ENCODE data around the gene SYT5.

The SYT5 gene

DNA sequence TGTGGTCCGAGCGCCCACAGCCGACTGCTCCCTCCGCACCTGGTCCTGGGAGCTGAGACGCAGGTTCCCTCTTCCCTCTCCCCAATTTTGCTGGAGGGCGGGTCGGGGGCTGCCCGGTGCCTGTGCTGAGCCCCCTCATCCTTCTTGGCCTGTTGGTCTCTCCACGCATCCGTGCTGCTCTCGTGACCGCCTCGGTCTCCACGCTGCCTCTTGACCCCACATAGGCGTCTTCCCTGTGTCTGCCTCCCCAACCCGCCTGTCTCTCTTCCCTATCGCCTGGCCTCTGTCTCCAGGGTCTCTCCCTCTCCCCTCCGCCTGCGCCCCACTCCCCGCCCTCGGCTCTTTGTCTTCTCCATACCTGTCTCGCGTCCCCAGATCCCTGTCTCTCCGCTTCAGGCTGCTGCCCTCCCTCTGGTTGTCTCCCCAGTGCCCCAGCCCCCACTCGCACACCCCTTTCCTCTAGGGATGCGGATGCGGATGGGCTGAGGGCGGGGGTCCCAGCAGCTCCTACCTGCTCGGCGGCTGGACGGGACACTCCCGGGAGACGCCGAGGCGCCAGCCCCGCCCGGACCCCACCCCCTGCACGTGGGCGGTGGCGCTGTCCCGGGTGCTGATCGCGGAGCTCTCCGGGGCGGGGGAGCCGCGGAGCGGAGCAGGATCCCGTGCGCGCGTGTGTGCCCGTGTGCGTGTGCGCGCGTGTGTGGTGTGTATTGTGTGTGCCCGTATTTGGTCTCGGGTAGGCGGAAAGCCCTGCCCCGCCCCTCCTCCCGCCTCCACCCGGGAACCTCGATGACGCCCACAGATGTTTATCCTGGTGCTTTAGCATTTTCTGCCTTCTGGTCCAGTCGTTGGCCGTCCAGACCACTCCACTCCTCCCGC, at the start of gene SYT5:
TSS of gene SYT5 (minus strand) at position 684 of the 879 bp plus-strand sequence. CDS start 1,248 bp downstream, outside the sequence.
- Histone ChIP-seq H4K20me1 (ENCODE audit: insufficient read depth, low read length, poor library complexity, severe bottlenecking) (no peaks in the 10 kb centered on the region), H3K27me3 (ENCODE audit: insufficient read depth, low read length, poor library complexity, severe bottlenecking) (no peaks in the 10 kb centered on the region), H3K79me2 (ENCODE audit: insufficient read depth, low read length) (no peaks in the 10 kb centered on the region), H3K4me1 (ENCODE audit: insufficient read depth, low read length, poor library complexity, severe bottlenecking) (peaks cover 7% of the 10 kb centered on the region), H3K4me2 (ENCODE audit: low read depth, low read length, poor library complexity, severe bottlenecking) (peak within 1 kb of the TSS; percentile 41), H3K9me2 (replicated peaks; ENCODE audit: low read depth, low read length) (no peaks in the 10 kb centered on the region), H3F3A (ENCODE audit: low read depth) (no peaks in the 10 kb centered on the region), H2AFZ (ENCODE audit: low read length) (no peak within 1 kb of the TSS), H3K9me3 (ENCODE audit: insufficient read depth, low read depth, low read length) (no peaks in the 10 kb centered on the region), H3K4me3 (ENCODE audit: low read length, poor library complexity, severe bottlenecking) (peak within 1 kb of the TSS; percentile 59), H3K36me3 (ENCODE audit: insufficient read depth, low read length) (no peaks in the 10 kb centered on the region), H3K9ac (ENCODE audit: low read depth, low read length, poor library complexity, severe bottlenecking) (no peak within 1 kb of the TSS)
- no peak for TF ChIP-seq EZH2phosphoT487 (IDR thresholded peaks at IDR 0.05; ENCODE audit: borderline replicate concordance)
- TF ChIP-seq, protein P1, sequence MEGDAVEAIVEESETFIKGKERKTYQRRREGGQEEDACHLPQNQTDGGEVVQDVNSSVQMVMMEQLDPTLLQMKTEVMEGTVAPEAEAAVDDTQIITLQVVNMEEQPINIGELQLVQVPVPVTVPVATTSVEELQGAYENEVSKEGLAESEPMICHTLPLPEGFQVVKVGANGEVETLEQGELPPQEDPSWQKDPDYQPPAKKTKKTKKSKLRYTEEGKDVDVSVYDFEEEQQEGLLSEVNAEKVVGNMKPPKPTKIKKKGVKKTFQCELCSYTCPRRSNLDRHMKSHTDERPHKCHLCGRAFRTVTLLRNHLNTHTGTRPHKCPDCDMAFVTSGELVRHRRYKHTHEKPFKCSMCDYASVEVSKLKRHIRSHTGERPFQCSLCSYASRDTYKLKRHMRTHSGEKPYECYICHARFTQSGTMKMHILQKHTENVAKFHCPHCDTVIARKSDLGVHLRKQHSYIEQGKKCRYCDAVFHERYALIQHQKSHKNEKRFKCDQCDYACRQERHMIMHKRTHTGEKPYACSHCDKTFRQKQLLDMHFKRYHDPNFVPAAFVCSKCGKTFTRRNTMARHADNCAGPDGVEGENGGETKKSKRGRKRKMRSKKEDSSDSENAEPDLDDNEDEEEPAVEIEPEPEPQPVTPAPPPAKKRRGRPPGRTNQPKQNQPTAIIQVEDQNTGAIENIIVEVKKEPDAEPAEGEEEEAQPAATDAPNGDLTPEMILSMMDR (conservative IDR thresholded peaks at IDR 0.05; ENCODE audit: low read length), result no peak

DNA sequence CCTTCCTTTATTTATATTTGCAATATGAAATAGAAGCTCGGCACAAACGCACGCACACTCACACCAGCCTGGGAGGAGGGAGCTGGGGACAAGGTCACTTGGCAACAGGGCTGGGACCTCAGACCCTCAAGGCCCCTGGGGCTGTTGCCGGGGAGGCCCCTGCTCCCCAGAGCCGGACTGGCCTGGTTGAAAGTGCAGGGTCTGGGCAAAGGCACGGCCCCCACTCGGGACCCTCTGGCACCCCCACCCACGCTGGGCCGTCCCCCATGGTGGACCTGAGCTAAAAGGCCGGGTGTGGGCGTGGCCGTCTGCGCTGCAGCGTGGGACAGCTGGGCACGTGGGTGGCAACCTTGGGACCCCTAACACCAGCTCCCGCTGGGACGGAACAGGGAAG, 49.7 kb upstream of the SYT5 start:
- H3K9me2 ChIP-seq (replicated peaks; ENCODE audit: low read depth, low read length), result no peaks in the 10 kb centered on the region
- no peaks in the 10 kb centered on the region for H3K4me1 ChIP-seq (ENCODE audit: insufficient read depth, low read length, poor library complexity, severe bottlenecking)
- no peak for TF ChIP-seq EZH2phosphoT487 (IDR thresholded peaks at IDR 0.05; ENCODE audit: borderline replicate concordance)
- TF ChIP-seq, protein P1 (conservative IDR thresholded peaks at IDR 0.05; ENCODE audit: low read length), result no peak
- no peaks in the 10 kb centered on the region for H3K9me3 ChIP-seq (ENCODE audit: insufficient read depth, low read depth, low read length)
- H3K36me3 ChIP-seq (ENCODE audit: insufficient read depth, low read length), result peaks cover 93% of the 10 kb centered on the region
- H3K4me3 ChIP-seq (ENCODE audit: low read length, poor library complexity, severe bottlenecking), result no peak overlapping the region
- peaks cover 89% of the 10 kb centered on the region for H4K20me1 ChIP-seq (ENCODE audit: insufficient read depth, low read length, poor library complexity, severe bottlenecking)
- peaks cover 27% of the 10 kb centered on the region for H3K79me2 ChIP-seq (ENCODE audit: insufficient read depth, low read length)
- H2AFZ ChIP-seq (ENCODE audit: low read length), result no peak overlapping the region
- H3K27me3 ChIP-seq (ENCODE audit: insufficient read depth, low read length, poor library complexity, severe bottlenecking), result no peaks in the 10 kb centered on the region
- H3K4me2 ChIP-seq (ENCODE audit: low read depth, low read length, poor library complexity, severe bottlenecking), result no peak overlapping the region
- H3K9ac ChIP-seq (ENCODE audit: low read depth, low read length, poor library complexity, severe bottlenecking), result no peak overlapping the region
- no peaks in the 10 kb centered on the region for H3F3A ChIP-seq (ENCODE audit: low read depth)

DNA sequence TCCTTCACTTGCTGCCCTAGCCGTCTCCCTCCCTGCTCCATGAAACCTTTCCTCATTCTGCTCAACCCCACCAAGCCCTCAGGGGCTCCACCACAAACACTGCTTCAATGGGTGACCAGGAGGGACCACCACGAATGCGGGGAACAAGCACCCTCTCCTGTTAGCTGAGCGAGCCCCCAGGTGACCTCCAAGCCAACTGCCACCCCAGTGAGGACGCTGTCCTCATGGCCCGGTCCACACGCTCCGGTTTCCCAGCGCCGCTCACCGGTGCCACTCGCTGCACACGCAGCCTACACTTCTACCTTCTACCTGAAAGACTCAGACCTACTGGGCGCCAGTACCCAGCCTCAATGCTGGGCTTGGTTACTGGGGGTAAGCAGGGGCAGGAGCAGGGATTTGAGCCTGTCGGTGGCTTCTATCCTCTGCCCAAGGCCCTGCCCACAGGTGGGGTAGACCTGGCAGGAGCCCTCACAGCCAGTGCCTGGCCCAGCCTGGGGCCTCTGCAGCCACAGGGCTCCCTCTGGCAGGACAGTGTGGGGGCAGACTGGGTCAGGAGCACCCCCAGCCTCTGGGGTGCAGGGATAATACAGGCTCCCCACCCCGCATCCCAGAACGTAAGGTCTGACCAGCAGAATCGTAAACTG, 49.2 kb upstream of the SYT5 start:
- Histone ChIP-seq H3K79me2 (ENCODE audit: insufficient read depth, low read length) (peaks cover 22% of the 10 kb centered on the region), H3K9me2 (replicated peaks; ENCODE audit: low read depth, low read length) (no peaks in the 10 kb centered on the region), H3K9ac (ENCODE audit: low read depth, low read length, poor library complexity, severe bottlenecking) (no peak overlapping the region), H3K4me3 (ENCODE audit: low read length, poor library complexity, severe bottlenecking) (no peak overlapping the region), H3K4me2 (ENCODE audit: low read depth, low read length, poor library complexity, severe bottlenecking) (no peak overlapping the region), H2AFZ (ENCODE audit: low read length) (no peak overlapping the region), H4K20me1 (ENCODE audit: insufficient read depth, low read length, poor library complexity, severe bottlenecking) (peaks cover 89% of the 10 kb centered on the region), H3K4me1 (ENCODE audit: insufficient read depth, low read length, poor library complexity, severe bottlenecking) (no peaks in the 10 kb centered on the region), H3K36me3 (ENCODE audit: insufficient read depth, low read length) (peaks cover 90% of the 10 kb centered on the region), H3K27me3 (ENCODE audit: insufficient read depth, low read length, poor library complexity, severe bottlenecking) (no peaks in the 10 kb centered on the region), H3F3A (ENCODE audit: low read depth) (no peaks in the 10 kb centered on the region), H3K9me3 (ENCODE audit: insufficient read depth, low read depth, low read length) (no peaks in the 10 kb centered on the region)
- TF ChIP-seq EZH2phosphoT487 (IDR thresholded peaks at IDR 0.05; ENCODE audit: borderline replicate concordance), result no peak
- TF ChIP-seq, protein P1 (conservative IDR thresholded peaks at IDR 0.05; ENCODE audit: low read length), result no peak
